SK-N-SH treated with all-trans-retinoic acid at 6 μM for 48 hours (cell line): ENCODE results near the gene MCM8.

Source experiments
- ATAC-seq: fragments of 200-7000 bp; cut with Tn5 transposase; 3 replicates; pipeline ENCODE4 v1.9.1; 2020; ENCODE audit warnings: mild to moderate bottlenecking, moderate library complexity
- ARNTL ChIP-seq: fragments of 450-650 bp; formaldehyde crosslinking; IDR thresholded peaks from 2 replicates; pipeline ENCODE4 v1.5.0; 2020; ENCODE audit warnings: low read depth, mild to moderate bottlenecking, moderate library complexity, borderline replicate concordance
- BACH2 ChIP-seq: fragments of 250-450 bp; sonication (Bioruptor Pico); IDR thresholded peaks from 2 replicates; pipeline ENCODE4 v1.9.0; 2021; ENCODE audit warnings: mild to moderate bottlenecking, borderline replicate concordance
- CREB5 ChIP-seq: fragments of 250-450 bp; sonication (Bioruptor Pico); IDR thresholded peaks from 2 replicates; pipeline ENCODE4 v1.5.1; 2020; ENCODE audit warnings: low read depth, mild to moderate bottlenecking, moderate library complexity
- CSDC2 ChIP-seq: fragments of 250-450 bp; sonication (Bioruptor Pico); IDR thresholded peaks from 2 replicates; pipeline ENCODE4 v1.5.0; 2020; ENCODE audit warnings: mild to moderate bottlenecking, moderate library complexity
- CSRNP3 ChIP-seq: fragments of 250-450 bp; sonication (Bioruptor Pico); IDR thresholded peaks from 2 replicates; pipeline ENCODE4 v1.5.1; 2021; ENCODE audit warnings: mild to moderate bottlenecking, moderate library complexity
- ESRRG ChIP-seq: fragments of 250-450 bp; sonication (Bioruptor Pico); IDR thresholded peaks from 2 replicates; pipeline ENCODE4 v1.6.1; 2021; ENCODE audit warnings: mild to moderate bottlenecking
- GLIS3 ChIP-seq: fragments of 250-450 bp; sonication (Bioruptor Pico); IDR thresholded peaks from 2 replicates; pipeline ENCODE4 v1.5.0; 2020; ENCODE audit warnings: mild to moderate bottlenecking, moderate library complexity
- ISL1 ChIP-seq: fragments of 250-450 bp; sonication (Bioruptor Pico); IDR thresholded peaks from 2 replicates; pipeline ENCODE4 v2.1.2; 2022; ENCODE audit warnings: mild to moderate bottlenecking, moderate library complexity
- OSR1 ChIP-seq: fragments of 250-450 bp; sonication (Bioruptor Pico); IDR thresholded peaks from 2 replicates; pipeline ENCODE4 v1.8.0; 2022; ENCODE audit warnings: moderate library complexity, mild to moderate bottlenecking, inconsistent platforms
- PATZ1 ChIP-seq: fragments of 250-450 bp; sonication (Bioruptor Pico); IDR thresholded peaks from 2 replicates; pipeline ENCODE4 v1.8.0; 2020; ENCODE audit warnings: mild to moderate bottlenecking, moderate library complexity, borderline replicate concordance
- POU6F1 ChIP-seq: fragments of 250-450 bp; sonication (Bioruptor Pico); IDR thresholded peaks from 2 replicates; pipeline ENCODE4 v1.8.0; 2021; ENCODE audit warnings: low read depth, mild to moderate bottlenecking, moderate library complexity, borderline replicate concordance
- PPARA ChIP-seq: fragments of 250-450 bp; sonication (Bioruptor Pico); IDR thresholded peaks from 2 replicates; pipeline ENCODE4 v1.5.0; 2020; ENCODE audit warnings: mild to moderate bottlenecking, borderline replicate concordance
- RARB ChIP-seq: fragments of 250-450 bp; sonication (Bioruptor Pico); IDR thresholded peaks from 2 replicates; pipeline ENCODE4 v1.8.0; 2021; ENCODE audit warnings: mild to moderate bottlenecking, moderate library complexity
- SNAI2 ChIP-seq: fragments of 250-450 bp; sonication (Bioruptor Pico); IDR thresholded peaks from 2 replicates; pipeline ENCODE4 v1.5.0; 2020; ENCODE audit warnings: mild to moderate bottlenecking, moderate library complexity
- TCF4 ChIP-seq: fragments of 250-450 bp; sonication (Bioruptor Pico); IDR thresholded peaks from 2 replicates; pipeline ENCODE4 v1.8.0; 2021; ENCODE audit warnings: mild to moderate bottlenecking, moderate library complexity, borderline replicate concordance
- TOX ChIP-seq: fragments of 250-450 bp; sonication (Bioruptor Pico); IDR thresholded peaks from 2 replicates; pipeline ENCODE4 v1.8.0; 2021; ENCODE audit warnings: mild to moderate bottlenecking, moderate library complexity, borderline replicate concordance
- TSHZ2 ChIP-seq: fragments of 250-450 bp; sonication (Bioruptor Pico); IDR thresholded peaks from 2 replicates; pipeline ENCODE4 v1.5.0; 2020; ENCODE audit warnings: mild to moderate bottlenecking, moderate library complexity
- ZFP30 ChIP-seq: fragments of 450-650 bp; formaldehyde crosslinking; IDR thresholded peaks from 2 replicates; pipeline ENCODE4 v1.5.0; 2022; ENCODE audit warnings: mild to moderate bottlenecking, moderate library complexity
- ZNF565 ChIP-seq: fragments of 450-650 bp; formaldehyde crosslinking; conservative IDR thresholded peaks from 2 replicates; pipeline ENCODE4 v1.5.0; 2020; ENCODE audit warnings: low read depth, mild to moderate bottlenecking, moderate library complexity
- ZNF70 ChIP-seq: fragments of 450-650 bp; formaldehyde crosslinking; IDR thresholded peaks from 2 replicates; pipeline ENCODE4 v1.5.0; 2020; ENCODE audit warnings: mild to moderate bottlenecking, moderate library complexity
- ZNF8 ChIP-seq: fragments of 450-650 bp; formaldehyde crosslinking; IDR thresholded peaks from 2 replicates; pipeline ENCODE4 v1.5.0; 2020; ENCODE audit warnings: mild to moderate bottlenecking, moderate library complexity

Gene MCM8

GRCh38 chr20:5935384-5935783 is 15.1 kb upstream of the MCM8 start (continued):
- TF ChIP-seq CREB5 (CRISPR knock-in tag) (no peak), OSR1 (CRISPR knock-in tag) (no peak), SNAI2 (CRISPR knock-in tag) (no peak), ZNF70 (CRISPR knock-in tag) (no peak), ZFP30 (CRISPR knock-in tag) (no peak), TCF4 (CRISPR knock-in tag) (no peak)

- no peak for ATAC-seq
- TF ChIP-seq ZNF565 (CRISPR knock-in tag) (no peak), RARB (CRISPR knock-in tag) (no peak), TSHZ2 (CRISPR knock-in tag) (no peak), ISL1 (no peak), ARNTL (no peak), TOX (CRISPR knock-in tag) (no peak), CSDC2 (CRISPR knock-in tag) (no peak), TCF4 (CRISPR knock-in tag) (no peak), POU6F1 (no peak), CSRNP3 (CRISPR knock-in tag) (no peak), ESRRG (CRISPR knock-in tag) (no peak), PATZ1 (CRISPR knock-in tag) (no peak), PPARA (CRISPR knock-in tag) (no peak), BACH2 (CRISPR knock-in tag) (no peak), GLIS3 (CRISPR knock-in tag) (no peak)
Observed at GRCh38 chr20:5936238-5936637, 14.2 kb upstream of the MCM8 start.

- no peak for TF ChIP-seq ZNF8
- no peak for TF ChIP-seq GLIS3 (CRISPR knock-in tag)
- TF ChIP-seq TSHZ2 (CRISPR knock-in tag), result no peak
- TF ChIP-seq CSRNP3 (CRISPR knock-in tag), result no peak
- TF ChIP-seq, all 23 proteins: peak for 0
- no peak for ATAC-seq
Observed at GRCh38 chr20:5938456-5939029, 11.9 kb upstream of the MCM8 start.
